ENCODE measurements around the gene RANBP1. TPM values are rescaled to one million over a fixed set of nuclear protein-coding genes. Genes with fewer than 3 reads are reported as not detected.

The RANBP1 gene
- total RNA-seq, 1 donor, result 191 TPM

DNA sequence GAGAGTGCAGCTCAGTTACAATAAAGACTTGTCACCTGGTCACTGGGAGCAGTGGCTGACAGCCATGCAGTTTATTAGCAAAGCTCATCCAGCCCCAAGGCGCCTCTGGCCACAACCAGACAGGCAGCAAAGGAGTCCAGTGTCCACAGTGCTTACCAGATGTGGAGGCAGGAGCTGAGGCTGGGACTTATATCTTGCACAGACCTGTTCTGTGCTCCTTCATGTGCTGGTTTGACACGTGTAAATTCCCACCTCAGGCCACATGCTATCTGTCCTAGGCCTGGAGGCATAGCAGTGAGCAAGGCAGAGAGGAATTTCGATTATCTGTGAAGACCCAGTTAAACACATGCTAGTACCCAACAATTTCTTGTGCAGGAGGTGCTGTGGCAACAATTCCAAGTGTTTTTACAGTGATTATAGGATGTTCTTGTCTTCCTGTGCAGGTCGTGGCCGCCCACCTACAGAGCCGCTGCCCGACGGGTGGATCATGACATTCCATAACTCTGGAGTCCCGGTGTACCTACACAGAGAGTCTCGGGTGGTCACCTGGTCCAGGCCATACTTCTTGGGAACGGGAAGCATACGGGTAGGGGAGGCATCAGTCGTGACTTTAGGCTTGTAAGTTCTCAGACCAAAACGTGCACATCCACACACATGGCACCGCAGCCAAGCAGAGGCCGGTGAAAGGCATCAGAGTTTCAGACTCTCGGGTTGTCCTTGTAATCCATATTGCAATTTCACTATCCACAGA, 26.5 kb upstream of the RANBP1 start:
- DNase-seq (ENCODE audit: low read depth), result no peak
- TF ChIP-seq, protein P1, sequence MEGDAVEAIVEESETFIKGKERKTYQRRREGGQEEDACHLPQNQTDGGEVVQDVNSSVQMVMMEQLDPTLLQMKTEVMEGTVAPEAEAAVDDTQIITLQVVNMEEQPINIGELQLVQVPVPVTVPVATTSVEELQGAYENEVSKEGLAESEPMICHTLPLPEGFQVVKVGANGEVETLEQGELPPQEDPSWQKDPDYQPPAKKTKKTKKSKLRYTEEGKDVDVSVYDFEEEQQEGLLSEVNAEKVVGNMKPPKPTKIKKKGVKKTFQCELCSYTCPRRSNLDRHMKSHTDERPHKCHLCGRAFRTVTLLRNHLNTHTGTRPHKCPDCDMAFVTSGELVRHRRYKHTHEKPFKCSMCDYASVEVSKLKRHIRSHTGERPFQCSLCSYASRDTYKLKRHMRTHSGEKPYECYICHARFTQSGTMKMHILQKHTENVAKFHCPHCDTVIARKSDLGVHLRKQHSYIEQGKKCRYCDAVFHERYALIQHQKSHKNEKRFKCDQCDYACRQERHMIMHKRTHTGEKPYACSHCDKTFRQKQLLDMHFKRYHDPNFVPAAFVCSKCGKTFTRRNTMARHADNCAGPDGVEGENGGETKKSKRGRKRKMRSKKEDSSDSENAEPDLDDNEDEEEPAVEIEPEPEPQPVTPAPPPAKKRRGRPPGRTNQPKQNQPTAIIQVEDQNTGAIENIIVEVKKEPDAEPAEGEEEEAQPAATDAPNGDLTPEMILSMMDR (IDR thresholded peaks at IDR 0.05; ENCODE audit: insufficient read depth, low read length), result no peak
- H3K4me3 ChIP-seq (ENCODE audit: low read depth, low read length), result no peak overlapping the region

- DNase-seq (ENCODE audit: low read depth), result no peak
- TF ChIP-seq, protein P1 (IDR thresholded peaks at IDR 0.05; ENCODE audit: insufficient read depth, low read length), result no peak
- no peak overlapping the region for H3K4me3 ChIP-seq (ENCODE audit: low read depth, low read length)
These were observed 25.8 kb upstream of the RANBP1 start for GRCh38 chr22:20089977-20090729.

DNA sequence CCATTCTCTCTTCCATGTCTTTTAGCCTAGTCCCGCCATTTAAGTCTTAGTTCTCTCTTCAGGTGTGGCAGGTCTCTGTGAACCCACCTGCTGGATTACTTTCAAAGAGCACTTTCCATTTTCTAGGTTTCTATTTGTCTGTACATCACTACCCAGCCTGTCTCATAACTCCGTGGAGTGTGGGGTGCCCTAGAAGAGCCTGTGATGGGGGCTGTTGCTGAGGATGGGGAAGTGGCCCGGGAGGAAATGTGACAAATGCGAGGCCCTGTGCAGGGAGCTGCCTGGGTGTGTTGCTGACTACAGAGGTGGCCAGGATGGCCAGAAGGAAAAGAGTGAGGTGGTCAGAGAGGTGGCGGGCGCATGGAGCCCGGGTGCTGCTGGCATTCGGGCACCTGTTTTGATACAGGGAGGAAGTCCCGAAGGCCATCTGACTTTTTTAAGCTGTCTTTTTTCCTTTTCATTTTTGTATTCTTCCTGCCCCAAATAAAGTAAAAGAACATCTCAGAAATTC, 25.1 kb upstream of the RANBP1 start:
- TF ChIP-seq, protein P1 (IDR thresholded peaks at IDR 0.05; ENCODE audit: insufficient read depth, low read length), result no peak
- DNase-seq (ENCODE audit: low read depth), result no peak
- no peak overlapping the region for H3K4me3 ChIP-seq (ENCODE audit: low read depth, low read length)

GRCh38 chr22:20091690-20092476, 24.0 kb upstream of the RANBP1 start:
- TF ChIP-seq, protein P1 (IDR thresholded peaks at IDR 0.05; ENCODE audit: insufficient read depth, low read length), result no peak
- no peak overlapping the region for H3K4me3 ChIP-seq (ENCODE audit: low read depth, low read length)
- DNase-seq (ENCODE audit: low read depth), result no peak

DNA sequence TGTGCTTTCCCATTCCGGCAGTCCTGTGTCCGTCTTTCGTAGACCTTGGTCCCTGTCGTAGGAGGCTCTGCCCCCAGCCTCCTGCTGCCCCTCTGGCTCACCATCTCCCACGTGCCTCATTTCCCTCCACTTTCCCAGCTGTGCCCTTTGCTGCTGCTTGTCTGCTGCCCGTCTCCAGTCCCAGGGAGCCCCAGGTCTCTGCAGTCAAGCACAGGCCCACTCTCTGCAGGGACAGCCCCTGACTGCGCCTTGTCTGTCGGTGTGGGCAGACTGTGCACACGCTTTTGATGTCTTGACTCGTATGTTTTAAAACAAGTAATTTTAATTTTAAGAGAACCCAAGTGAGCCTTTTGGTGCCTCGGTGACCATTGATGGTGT, 23.4 kb upstream of the RANBP1 start:
- DNase-seq (ENCODE audit: low read depth), result no peak
- TF ChIP-seq, protein P1 (IDR thresholded peaks at IDR 0.05; ENCODE audit: insufficient read depth, low read length), result no peak
- no peak overlapping the region for H3K4me3 ChIP-seq (ENCODE audit: low read depth, low read length)

- no peak for DNase-seq (ENCODE audit: low read depth)
- H3K4me3 ChIP-seq (ENCODE audit: low read depth, low read length), result no peak overlapping the region
- TF ChIP-seq, protein P1 (IDR thresholded peaks at IDR 0.05; ENCODE audit: insufficient read depth, low read length), result no peak
These were observed 22.3 kb upstream of the RANBP1 start for GRCh38 chr22:20093418-20094196.
